ENCODE data around the gene AGFG1.

AGFG1 gene

DNA sequence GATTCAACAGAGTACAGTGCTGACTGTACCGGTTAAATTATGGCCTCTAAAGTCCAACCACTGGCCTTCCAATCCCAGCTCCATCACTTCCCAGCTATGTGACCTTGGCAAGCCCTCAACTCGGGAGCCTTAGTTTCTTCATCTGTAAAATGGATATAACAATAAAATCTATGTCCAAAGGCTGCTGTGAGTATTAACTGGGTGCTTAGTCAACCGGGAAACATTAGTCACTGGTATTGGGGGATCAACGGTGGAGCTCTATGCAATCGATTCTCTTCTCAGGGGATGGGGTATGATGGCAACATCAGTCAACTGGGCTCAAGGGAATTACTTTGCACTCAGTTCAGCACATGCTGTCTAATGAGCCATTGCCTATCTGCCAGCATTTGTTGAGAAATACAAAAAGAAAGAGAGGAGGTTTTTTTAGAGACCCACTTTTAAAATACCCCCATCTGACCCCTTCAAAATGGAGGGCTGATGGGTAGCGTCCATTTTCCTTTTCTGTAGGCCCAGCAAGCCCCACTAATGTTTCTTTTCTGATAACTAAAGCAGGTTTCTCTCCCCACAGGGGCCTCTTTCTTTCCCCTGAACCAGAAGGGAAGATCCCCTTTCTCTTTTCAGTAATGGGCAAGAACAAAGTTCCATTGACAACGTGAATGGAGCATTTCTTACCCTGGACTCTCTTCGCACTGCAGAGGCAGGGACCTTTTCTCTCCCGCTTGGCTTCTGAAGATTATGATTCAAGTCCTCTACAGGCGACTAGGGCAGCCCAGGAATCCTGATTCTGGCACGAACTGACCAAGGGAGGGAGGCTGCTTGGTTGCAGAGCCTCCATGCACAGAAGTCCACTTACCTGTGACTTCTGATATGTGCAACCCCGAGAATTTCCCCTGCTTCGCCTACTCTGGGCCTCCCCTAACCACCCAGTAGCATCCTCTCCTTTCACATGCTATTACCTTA, 8.7 kb upstream of the AGFG1 start:
- no peak for DNase-seq

DNA sequence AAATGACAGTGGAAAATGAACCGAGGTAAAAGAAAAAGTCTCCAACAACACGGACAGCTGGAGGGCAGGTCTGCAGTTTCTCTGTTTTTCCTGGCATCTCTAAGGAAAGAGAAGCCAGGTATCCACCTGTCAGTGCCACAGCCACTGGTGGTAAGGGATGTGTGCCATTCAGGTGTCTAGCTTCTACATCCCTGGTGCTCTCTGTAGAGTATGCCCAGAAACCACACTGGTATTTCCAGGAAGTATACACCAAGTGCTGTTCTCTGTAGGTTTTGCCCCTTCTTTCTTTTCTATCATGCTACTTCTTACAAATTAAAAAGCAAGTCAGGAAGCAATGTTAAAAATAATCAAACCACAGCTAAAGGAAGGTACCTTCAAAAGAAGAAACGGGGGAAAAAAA, 7.6 kb upstream of the AGFG1 start:
- no peak for DNase-seq

DNA sequence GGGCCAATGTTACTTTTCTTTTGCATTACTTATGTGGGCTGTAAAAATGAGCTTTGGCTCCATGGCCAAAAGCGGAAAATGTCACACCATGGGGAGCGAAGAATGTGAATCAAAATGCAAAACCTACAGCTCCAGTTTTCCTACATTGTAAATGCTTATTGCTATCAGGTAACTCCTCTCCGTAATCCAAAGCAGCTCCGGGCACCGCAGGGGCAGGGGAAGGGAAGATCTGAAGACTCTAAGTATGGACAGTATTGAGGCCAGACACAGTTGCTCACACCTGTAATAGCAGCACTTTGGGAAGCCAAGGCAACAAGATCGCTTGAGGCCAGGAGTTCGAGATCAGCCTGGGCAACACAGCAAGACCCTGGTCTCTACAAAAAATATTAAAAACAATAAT, 7.1 kb upstream of the AGFG1 start:
- DNase-seq, result no peak

DNA sequence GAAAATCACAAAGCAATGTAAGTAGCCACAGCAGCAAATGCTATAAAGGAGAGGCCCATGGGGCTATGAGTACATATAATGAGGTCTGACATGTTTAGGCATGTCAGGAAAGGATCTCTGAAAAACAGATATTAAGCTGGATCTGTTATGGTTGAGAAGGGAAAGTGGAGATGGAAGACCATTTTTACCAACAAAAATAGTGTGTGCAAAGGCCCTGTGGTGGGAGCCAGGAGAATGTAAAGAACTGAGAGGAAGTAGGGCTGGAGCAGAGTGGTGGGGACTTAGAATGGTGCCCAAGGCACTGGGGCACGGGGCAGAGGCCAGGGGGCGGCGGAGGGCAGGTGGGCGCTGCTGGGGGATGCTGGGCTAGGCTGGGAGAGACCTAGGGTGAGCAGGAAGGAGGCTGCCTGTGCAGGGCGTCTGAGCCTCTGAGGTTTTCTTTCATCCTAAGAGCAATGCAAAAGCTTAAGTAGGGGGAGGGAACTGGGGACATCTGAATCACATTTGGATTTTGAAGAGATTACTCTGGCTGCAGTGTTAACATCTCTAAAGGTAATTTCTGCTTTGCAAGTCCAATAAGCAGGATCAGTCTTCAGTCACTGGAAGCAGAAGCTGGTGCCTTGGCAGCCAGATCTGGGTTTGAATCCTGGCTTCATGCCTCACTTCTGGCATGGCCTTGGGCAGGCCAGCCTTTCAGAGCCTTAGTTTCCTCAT, 4.9 kb upstream of the AGFG1 start:
- DNase-seq, result no peak

DNA sequence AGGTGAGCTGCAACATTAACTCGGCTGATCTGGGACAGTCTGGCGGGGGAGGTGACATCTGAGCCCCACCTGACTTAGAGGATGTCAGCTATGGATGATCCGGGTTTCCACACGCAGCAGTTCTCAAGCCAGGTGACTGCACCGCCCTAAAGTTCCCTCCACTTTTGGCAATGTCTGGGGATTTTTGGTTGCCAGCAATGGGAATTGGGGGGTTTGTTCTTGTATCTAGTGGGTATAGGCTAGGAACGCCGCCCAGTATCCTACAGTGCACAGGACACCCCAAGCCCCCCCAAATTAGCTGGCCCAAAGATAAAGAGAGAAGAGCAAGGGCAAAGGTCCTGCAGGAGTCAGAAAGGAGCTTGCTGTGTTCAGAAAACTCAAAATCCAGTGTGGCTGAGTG, 544 bp upstream of the AGFG1 start:
- no peak for DNase-seq

DNA sequence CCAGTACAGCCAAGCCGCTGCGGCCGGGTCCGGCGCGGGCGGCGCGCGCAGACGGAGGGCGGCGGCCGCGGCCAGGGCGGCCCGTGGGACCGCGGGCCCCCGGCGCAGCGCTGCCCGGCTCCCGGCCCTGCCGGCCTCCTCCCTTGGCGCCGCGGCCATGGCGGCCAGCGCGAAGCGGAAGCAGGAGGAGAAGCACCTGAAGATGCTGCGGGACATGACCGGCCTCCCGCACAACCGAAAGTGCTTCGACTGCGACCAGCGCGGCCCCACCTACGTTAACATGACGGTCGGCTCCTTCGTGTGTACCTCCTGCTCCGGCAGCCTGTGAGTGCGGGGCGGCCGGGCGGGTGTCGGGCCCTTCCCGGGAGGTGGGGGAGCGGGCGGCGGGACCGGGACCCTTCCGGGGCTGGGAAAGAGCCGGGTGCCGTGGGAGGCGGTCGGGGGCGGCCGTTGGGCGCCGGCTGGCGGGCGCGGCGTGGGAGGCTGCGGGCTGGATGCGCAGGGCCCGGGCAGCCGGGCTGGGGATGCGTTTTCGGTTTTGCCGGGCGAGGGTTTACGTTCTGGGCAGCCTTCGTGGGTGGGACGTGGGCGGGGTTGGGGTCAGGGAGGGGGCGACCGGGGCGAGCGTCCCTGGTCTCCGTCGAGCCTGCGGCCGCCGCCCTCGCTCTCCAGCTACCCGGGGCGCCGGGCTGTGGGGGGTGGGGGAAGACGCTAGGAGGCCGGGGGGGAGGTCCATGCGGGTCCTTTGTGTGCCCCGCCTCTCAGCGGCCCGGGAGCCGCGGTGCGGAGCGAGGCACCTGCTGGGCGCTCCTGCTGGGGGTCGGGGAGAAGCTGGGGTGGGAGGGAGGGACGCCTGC, 537 bp downstream of the AGFG1 start:
- DNase-seq, result peak in 1 of 2 experiments; percentile 63

DNA sequence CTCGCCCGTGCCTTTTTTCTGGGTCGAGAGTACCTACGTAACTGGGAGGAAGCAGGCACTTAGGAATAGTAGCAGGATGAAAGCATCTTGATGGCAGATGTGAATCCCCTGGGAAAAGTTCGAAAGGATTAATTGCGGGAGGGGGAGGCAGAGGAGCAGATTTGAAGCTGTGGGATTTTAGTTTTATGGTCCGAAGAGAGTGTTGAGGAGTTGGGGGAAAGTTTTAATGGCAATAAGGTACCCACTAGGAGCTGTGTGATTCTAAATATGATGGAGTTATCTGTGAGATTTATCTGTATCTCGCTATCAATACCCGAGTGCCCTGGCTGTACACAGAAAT, 1.1 kb downstream of the AGFG1 start:
- no peak for DNase-seq

DNA sequence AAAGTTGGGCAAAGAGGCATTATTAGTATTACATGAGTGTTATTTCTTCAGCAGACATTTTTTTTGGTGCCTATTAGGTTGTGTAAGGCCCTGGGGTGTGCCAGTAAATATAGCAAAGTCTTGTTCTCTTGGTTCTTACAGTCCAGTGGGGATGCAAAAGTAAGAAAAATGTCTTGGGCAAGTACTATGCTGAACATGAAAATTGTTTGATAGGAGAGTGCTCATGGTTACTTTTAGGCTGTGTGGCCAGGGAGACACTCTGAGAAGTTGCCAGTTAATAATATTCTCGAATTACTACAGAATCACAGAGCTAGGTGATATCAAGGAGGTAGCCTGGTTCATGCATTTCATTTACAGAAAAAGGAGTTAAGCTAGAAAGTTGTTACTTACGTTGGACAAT, 1.9 kb downstream of the AGFG1 start:
- no peak for DNase-seq

DNA sequence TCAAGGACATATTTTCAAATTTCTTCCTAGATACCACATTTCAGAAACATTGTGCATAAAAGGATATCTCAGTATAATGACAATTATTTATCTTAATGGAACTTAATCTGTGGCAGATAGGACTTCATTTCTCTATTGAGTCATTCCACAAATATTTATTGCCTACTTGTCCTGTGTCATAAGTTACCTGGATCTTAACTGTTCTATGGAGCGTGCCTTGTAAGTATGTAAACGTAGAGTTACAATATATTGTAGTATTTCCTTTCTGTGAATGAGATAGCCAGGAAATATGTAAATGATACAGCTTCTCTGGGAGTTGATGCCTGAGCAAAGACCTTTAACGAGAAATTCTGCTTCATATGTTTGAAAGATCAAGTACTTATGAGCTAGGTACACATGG, 2.5 kb downstream of the AGFG1 start:
- DNase-seq, result peak in 1 of 2 experiments; percentile 6

DNA sequence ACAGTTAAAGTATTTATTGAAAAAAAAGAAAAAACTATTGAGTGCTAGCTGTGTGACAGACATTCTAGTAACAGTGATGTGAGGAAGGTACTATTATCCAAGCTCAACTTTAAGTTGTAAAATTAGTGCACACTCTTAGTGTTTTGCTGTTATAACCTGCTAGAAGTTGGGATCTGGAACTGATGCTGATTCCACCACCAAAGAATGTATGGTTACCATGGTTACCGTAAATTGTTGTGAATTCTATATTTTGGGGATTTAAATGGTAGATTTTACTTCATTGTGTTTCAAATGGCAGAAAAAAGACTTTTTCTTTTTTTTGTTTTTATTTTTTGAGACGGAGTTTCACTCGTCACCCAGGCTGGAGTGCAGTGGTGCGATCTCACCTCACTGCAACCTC, 5.3 kb downstream of the AGFG1 start:
- DNase-seq, result no peak

DNA sequence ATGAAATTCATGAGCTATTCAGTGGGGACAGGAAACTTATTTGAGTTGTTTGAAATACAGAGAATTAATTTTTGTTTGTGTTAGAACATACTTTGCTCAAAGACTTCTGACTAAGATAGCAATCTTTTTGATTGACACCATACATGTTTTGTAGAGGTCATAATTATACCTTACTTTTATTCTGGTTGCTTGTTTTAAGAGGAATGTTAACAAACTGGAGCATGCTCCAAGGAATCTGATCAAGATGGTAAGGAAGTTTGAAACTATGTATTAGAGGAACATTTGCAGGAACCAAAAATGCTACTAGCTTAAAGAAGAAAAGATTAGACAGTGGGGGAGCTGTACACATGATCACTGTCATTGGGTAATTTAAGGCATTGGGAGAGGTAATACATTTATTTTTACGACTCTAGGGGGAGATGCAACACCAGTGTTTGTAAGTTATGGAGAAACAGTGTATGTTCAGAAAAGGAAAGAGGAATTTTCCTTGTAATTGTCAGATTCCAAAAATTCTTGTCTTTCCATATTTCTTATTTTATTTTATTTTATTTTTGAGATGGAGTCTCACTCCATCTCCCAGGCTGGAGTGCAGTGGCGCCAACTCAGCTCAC, 8.0 kb downstream of the AGFG1 start:
- no peak for DNase-seq

DNA sequence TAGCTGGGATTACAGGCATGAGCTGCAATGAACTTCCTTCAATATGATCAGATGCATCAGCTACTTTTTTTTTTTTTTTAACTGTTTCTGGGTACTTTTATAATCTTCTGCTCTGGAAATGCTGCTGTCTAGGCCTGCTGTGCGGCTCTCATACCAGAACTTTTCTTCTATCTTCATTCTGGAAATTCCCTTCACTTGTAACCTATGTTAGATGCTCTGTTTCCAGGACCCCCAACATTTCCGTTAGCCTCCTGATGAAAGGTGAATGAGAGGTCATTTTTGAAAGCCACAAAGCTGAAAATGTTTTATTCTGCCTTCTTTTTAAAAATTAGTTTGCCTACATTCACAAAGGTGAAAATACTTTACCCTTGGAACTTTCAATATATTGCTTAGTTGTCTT, 8.6 kb downstream of the AGFG1 start:
- no peak for DNase-seq

DNA sequence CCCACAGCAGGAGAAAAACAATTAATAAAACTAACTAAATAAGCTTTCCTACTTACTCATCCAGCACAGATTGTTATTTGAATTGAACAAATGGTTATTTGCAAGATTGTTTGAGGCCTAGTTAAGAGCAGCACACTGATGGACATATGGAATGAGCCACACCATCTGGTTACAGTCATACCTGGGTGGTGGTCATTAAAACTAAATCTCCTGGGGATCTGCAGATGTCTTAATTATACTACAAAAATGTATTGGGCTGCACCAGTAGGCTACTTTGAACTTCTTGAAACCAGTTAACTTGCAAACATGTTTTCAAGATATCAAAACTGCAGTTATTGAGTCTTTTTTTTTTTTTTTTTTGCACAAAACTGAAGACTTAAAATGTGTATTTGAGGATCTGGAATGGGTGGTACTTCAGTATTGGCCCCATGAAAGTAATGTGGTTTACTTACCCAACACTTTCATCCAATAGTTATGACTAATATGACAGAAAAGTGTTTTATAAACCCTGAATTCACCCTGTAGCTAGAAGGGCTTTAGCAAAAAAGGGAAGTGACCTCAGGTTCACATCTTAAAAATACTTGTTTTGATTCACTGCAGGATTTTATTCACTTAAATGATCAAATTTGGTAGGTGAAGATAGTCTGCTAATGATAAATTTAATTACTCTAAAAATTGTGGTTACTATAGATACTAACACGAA, 10.8 kb downstream of the AGFG1 start:
- no peak for DNase-seq

DNA sequence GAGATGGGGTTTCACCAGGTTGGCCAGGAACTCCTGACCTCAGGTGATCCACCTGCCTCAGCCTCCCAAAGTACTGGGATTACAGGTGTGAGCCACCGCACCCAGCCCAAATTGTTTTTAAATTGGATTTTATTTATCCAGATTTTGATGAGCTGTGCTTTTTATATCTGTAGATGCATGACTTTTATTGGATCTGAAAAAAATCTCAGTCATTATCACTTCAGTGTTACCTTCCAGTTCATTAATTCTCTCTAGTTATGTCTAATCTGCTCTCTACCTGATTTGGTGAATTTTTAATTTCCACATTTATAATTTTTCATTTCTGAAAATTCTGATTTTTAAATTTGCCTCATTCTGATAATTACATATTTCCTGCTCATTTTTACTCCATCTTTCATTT, 13.5 kb downstream of the AGFG1 start:
- no peak for DNase-seq

DNA sequence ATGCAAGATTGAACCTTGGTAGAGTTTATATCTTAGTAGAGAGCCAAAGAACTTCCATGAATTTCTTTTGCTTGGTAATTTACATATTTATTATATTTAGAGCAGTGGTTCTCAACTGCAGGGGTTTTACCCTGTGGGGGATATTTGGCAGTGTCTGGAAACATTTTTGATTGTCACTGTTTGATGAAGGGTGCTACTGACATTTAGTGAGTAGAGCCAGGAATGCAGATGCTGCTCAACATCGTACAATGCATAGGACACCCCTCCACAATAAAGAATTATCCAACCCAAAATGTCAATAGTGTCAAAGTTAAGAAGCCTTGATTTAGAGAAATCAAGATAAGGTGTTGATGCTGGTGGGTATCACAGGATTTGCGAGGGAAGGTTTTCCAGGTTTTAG, 14.7 kb downstream of the AGFG1 start:
- DNase-seq, result no peak

DNA sequence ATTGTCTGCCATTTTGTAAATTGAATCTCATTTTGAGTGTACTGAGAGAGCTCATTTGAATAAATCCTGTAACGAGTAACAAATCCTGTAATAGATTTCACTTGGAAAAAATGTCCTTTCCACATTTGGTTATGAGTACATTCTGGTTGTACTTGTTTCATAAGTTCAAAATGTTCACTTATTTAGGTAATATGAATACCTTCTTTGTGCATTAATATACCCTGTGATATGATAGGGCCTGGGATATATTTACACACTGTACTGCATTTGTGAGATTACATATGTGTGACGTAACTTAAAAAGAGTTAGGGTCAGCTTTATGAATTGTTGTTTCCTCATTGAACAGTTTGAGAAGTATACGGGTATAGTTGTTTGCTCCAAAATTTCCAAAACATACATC, 16.1 kb downstream of the AGFG1 start:
- no peak for DNase-seq

DNA sequence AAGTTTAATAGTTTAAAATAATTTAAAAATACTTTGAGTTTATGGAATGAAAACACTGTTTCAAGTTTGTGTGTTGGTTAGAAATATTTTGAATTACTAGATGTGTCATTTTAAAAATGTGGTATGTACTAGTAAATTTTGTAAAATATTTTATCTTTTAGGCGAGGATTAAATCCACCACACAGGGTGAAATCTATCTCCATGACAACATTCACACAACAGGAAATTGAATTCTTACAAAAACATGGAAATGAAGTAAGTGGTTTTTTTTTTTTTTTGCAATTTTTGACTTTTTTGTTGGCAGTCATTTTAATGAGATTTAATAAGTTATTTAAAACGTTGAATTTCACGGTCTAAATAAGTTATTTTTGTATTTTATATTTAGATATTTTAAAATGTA, 19.4 kb downstream of the AGFG1 start:
- no peak for DNase-seq

DNA sequence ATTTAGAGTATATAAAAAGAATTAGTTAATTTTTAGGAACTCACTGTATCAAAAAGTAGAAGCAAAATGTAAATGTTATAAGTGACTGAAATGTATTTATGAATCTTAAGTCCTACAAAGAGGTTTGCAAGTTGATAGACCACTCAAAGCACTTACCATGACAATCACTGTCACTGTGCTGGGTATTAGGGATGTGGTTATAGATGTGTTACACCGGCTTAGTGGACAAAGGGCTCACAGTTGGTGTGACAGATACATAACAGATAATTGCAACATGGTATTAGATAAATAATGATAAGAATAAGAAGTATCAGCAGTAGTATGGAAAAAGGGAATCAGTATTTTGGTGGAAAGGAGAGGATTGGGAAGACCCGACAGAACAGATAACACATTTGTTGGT, 21.6 kb downstream of the AGFG1 start:
- no peak for DNase-seq

DNA sequence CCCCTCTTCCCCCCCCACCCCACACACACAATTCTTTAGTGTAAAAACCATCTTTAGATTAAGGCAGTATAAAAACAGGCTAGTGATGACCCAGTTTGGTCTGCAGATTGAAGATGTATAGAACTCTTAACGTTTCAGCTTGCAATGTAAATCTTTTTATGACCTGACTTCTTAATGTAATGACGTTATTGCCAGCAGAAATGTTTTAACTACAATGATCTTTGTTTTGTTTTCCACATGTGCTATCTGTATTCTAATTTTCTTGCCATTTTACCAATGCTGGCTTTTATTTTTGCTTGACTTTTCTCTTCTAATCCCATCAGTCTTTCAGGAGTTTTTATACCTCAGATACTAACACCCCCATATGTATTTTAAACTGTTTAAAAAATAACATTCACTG, 25.2 kb downstream of the AGFG1 start:
- no peak for DNase-seq

DNA sequence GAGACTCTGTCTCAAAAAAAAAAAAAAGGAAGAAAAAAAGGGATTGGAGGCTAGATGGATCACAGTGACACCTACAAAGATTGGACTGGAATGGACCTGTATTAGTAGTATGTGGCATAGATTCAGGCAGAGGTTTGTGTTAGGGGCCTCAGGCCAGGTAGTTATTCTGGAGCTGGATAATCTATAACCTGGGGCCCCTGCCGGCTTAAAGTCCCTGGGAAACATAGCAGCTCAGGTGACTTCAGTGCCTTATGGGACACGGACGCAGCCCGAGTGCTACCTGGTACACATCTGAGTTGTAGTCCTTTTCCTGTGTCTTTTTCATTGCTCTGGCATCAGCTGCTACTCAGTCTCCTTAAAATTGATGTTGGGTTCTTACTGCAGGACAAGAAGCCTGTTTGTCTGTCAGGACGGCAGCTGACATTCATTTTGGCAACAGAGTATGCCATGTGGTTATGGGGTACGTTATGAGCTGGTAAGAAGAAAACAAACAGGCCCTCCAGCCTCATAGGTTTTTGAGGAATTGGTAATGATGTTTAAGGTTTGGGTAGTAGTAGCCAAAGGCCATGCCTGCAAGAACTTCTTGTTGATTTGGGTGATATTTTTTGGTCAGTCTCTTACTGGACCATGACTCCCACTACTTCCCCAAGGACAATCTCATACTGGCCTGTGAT, 27.8 kb downstream of the AGFG1 start:
- DNase-seq, result no peak

DNA sequence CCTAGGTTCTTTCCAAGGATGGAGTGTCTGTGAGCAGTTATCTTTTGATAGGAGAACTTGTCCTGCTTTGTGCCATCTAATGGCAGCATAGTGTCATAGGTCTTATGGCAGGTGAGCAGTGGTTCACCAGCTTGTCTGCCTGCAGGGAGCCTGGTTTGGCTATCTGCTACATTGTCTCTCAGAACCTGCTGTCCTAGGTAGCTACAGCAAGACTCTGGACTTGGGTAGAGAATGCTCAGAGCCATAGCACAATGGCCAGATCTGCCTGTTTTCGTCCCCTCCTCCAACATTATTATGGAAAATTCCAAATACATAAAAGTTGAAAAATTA, 28.3 kb downstream of the AGFG1 start:
- no peak for DNase-seq

All from NCI-H526 (cell line).